Liver (tissue), 2 donors: ENCODE data around the gene JDP2.

Experiments
- JUND ChIP-seq, 2 donors: IDR thresholded peaks; 2 replicates each; pipeline ENCODE4 v1.6.1; 2016; ENCODE audit warnings: antibody characterized with exemption in 2 of 2
- TF ChIP-seq, protein P1 (sequence below): IDR thresholded peaks from 2 replicates; pipeline ENCODE4 v1.6.1; 2016; ENCODE audit warnings: antibody characterized with exemption, mild to moderate bottlenecking
- donor health status: healthy.

DNA sequence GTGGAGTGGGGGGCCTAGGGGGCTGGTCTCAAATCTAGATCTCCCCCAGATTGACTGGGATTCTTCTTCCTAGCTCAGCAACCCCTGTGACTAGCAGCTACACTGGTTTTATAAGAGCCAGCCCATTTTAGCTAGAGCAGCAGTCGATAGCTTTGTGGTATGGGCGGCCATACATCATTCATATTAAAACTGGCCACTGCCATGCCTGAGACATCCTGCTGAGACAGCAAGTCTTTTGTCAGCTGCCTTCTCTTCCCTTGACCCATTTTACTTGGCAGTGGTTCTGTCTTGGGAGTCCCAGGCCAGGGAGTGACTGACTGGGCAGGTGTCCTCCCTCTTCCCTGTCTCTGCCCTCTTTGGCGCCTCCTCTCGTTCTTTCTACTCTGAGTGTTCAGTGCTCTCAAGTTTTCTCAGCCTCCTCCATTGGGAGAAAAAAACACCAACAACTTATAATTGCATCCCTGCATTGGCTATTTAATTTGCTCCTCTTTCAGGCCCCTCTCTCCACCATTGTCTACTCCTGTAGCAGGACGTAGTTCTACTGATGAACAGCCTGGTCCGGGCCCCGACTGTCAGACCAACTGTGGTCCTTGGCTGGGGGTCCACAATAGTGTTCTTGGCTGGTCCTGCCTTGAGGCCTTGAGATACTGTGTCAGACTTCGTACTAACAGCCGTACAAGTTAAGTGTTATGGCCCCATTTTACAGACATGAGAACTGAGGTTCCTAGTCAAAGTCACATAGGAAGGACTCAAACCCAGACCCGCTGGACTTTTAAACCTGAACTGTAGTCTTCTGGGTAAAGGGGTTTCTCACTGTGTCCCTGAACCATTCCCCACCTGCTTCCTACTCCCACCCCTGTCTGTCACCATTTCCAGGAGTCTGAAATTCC lies 18.3 kb upstream of the JDP2 start:
- TF ChIP-seq, protein P1, sequence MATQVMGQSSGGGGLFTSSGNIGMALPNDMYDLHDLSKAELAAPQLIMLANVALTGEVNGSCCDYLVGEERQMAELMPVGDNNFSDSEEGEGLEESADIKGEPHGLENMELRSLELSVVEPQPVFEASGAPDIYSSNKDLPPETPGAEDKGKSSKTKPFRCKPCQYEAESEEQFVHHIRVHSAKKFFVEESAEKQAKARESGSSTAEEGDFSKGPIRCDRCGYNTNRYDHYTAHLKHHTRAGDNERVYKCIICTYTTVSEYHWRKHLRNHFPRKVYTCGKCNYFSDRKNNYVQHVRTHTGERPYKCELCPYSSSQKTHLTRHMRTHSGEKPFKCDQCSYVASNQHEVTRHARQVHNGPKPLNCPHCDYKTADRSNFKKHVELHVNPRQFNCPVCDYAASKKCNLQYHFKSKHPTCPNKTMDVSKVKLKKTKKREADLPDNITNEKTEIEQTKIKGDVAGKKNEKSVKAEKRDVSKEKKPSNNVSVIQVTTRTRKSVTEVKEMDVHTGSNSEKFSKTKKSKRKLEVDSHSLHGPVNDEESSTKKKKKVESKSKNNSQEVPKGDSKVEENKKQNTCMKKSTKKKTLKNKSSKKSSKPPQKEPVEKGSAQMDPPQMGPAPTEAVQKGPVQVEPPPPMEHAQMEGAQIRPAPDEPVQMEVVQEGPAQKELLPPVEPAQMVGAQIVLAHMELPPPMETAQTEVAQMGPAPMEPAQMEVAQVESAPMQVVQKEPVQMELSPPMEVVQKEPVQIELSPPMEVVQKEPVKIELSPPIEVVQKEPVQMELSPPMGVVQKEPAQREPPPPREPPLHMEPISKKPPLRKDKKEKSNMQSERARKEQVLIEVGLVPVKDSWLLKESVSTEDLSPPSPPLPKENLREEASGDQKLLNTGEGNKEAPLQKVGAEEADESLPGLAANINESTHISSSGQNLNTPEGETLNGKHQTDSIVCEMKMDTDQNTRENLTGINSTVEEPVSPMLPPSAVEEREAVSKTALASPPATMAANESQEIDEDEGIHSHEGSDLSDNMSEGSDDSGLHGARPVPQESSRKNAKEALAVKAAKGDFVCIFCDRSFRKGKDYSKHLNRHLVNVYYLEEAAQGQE, result no peak
- TF ChIP-seq JUND (IDR thresholded peaks at IDR 0.05), result no peak
